Activated CD8-positive, alpha-beta memory T cell treated with anti-CD3 and anti-CD28 coated beads for 36 hours (primary cell): ENCODE results near the gene ARMH3. TPM values are rescaled to one million over a fixed set of nuclear protein-coding genes. Genes with fewer than 3 reads are reported as not detected.
"Not testable (repeated sequence)": the region's sequence is repeated elsewhere in the genome, so short reads cannot be mapped to it uniquely, and the experiment has no call there.

ENCODE experiments used
- CTCF ChIA-PET: fragments of 350-600 bp; sonication (Branson Sonifier 250); formaldehyde crosslinking; loops from one replicate; lab custom pipeline; 2021; ENCODE audit warnings: antibody characterized with exemption; lab: Charles Lee
- POLR2A ChIA-PET: fragments of 350-600 bp; sonication (Branson Sonifier 250); formaldehyde crosslinking; loops from one replicate; lab custom pipeline; 2021; ENCODE audit warnings: antibody characterized with exemption; lab: Charles Lee
- total RNA-seq, 2 experiments: library from RNA; stranded (reverse); gene quantifications; one replicate each; pipeline ENCODE4 v1.2.3, GENCODE V29; 2021

ARMH3 gene
- total RNA-seq, 2 experiments from 2014 or later = 19.3 to 23.5 TPM

GRCh38 chr10:102064503-102064867 lies 8.5 kb upstream of the ARMH3 start:
- CTCF ChIA-PET = no interaction called here
- POLR2A ChIA-PET = no interaction called here

GRCh38 chr10:102059987-102060386 lies 4.0 kb upstream of the ARMH3 start:
- POLR2A ChIA-PET = no interaction called here
- CTCF ChIA-PET = interaction anchor here (1.6 kb wide), 1 partner anchor 13 kb away, joined by 5 read pairs; no protein-coding TSS in a partner anchor

GRCh38 chr10:102054881-102055646 lies 909 bp downstream of the ARMH3 start:
- ChIA-PET CTCF (interaction anchor here (0.5 to 1.7 kb wide), 4 partner anchors 18 to 672 kb away, joined by 3 to 7 read pairs (median 3); no protein-coding TSS in a partner anchor), POLR2A (interaction anchor here (0.7 to 1.2 kb wide), 4 partner anchors 11 to 237 kb away, joined by 3 to 4 read pairs (median 4); partner anchors contain the start of gene OGA)

- POLR2A ChIA-PET = no interaction called here
- CTCF ChIA-PET = no interaction called here
Observed at GRCh38 chr10:102046095-102046494, 9.9 kb downstream of the ARMH3 start.

- CTCF ChIA-PET = no interaction called here
- POLR2A ChIA-PET = no interaction called here
Observed at GRCh38 chr10:102045292-102045691, 10.7 kb downstream of the ARMH3 start.

- POLR2A ChIA-PET = no interaction called here
Observed at GRCh38 chr10:102040305-102041050, 15.5 kb downstream of the ARMH3 start.

GRCh38 chr10:102038410-102038809 lies 17.6 kb downstream of the ARMH3 start:
- ChIA-PET POLR2A (no interaction called here), CTCF (interaction anchor here (0.6 kb wide), 1 partner anchor 572 kb away, joined by 4 read pairs; no protein-coding TSS in a partner anchor)

More at GRCh38 chr10:102040305-102041050, 15.5 kb downstream of the ARMH3 start:
- CTCF ChIA-PET = interaction anchor here (0.6 to 0.9 kb wide), 2 partner anchors 9 to 31 kb away, joined by 3 to 5 read pairs; no protein-coding TSS in a partner anchor

- POLR2A ChIA-PET, CTCF ChIA-PET: not testable (repeated sequence)
Observed at GRCh38 chr10:102035807-102036206, 20.2 kb downstream of the ARMH3 start.

- ChIA-PET CTCF (interaction anchor here (0.5 to 0.6 kb wide), 2 partner anchors 26 to 172 kb away, joined by 3 read pairs; no protein-coding TSS in a partner anchor), POLR2A (no interaction called here)
Observed at GRCh38 chr10:102033787-102034186, 22.2 kb downstream of the ARMH3 start.

GRCh38 chr10:102027261-102027660 lies 28.7 kb downstream of the ARMH3 start:
- POLR2A ChIA-PET = no interaction called here

GRCh38 chr10:102024799-102025198 lies 31.2 kb downstream of the ARMH3 start:
- CTCF ChIA-PET = no interaction called here

More at GRCh38 chr10:102027261-102027660, 28.7 kb downstream of the ARMH3 start:
- CTCF ChIA-PET = interaction anchor here (0.6 to 0.7 kb wide), 2 partner anchors 79 to 1002 kb away, joined by 3 read pairs; no protein-coding TSS in a partner anchor

GRCh38 chr10:102020938-102021337 lies 35.0 kb downstream of the ARMH3 start:
- CTCF ChIA-PET = interaction anchor here (0.7 to 1.8 kb wide), 2 partner anchors 11 to 51 kb away, joined by 3 to 5 read pairs; no protein-coding TSS in a partner anchor
- POLR2A ChIA-PET = interaction anchor here (0.6 kb wide), 2 partner anchors 218 to 1446 kb away, joined by 4 to 5 read pairs; no protein-coding TSS in a partner anchor

More at GRCh38 chr10:102024799-102025198, 31.2 kb downstream of the ARMH3 start:
- POLR2A ChIA-PET = no interaction called here

- ChIA-PET POLR2A (no interaction called here), CTCF (interaction anchor here (0.9 to 1.0 kb wide), 2 partner anchors 55 to 128 kb away, joined by 3 to 4 read pairs; no protein-coding TSS in a partner anchor)
Observed at GRCh38 chr10:102017295-102017694, 38.7 kb downstream of the ARMH3 start.

GRCh38 chr10:102016416-102016815 lies 39.6 kb downstream of the ARMH3 start:
- ChIA-PET CTCF (interaction anchor here (1.9 kb wide), 1 partner anchor 175 kb away, joined by 5 read pairs; no protein-coding TSS in a partner anchor), POLR2A (no interaction called here)

- CTCF ChIA-PET = interaction anchor here (1.1 to 7.0 kb wide), 7 partner anchors 11 to 230 kb away, joined by 3 to 61 read pairs (median 5); no protein-coding TSS in a partner anchor
- POLR2A ChIA-PET = no interaction called here
Observed at GRCh38 chr10:102010961-102011360, 45.0 kb downstream of the ARMH3 start.

- ChIA-PET CTCF (interaction anchor here (0.5 to 7.0 kb wide), 24 partner anchors 10 to 228 kb away, joined by 3 to 61 read pairs (median 4); partner anchors contain the start of gene KCNIP2), POLR2A (interaction anchor here (0.5 kb wide), 1 partner anchor 1902 kb away, joined by 6 read pairs; no protein-coding TSS in a partner anchor)
Observed at GRCh38 chr10:102009801-102010425, 46.1 kb downstream of the ARMH3 start.

GRCh38 chr10:102007796-102008195 lies 48.2 kb downstream of the ARMH3 start:
- ChIA-PET CTCF (interaction anchor here (0.6 to 7.0 kb wide), 7 partner anchors 15 to 394 kb away, joined by 3 to 61 read pairs (median 3); no protein-coding TSS in a partner anchor), POLR2A (interaction anchor here (0.6 to 0.7 kb wide), 2 partner anchors 188 to 260 kb away, joined by 4 to 12 read pairs; no protein-coding TSS in a partner anchor)

- POLR2A ChIA-PET = interaction anchor here (0.6 to 0.7 kb wide), 3 partner anchors 45 to 320 kb away, joined by 3 to 12 read pairs (median 5); no protein-coding TSS in a partner anchor
- CTCF ChIA-PET = interaction anchor here (0.7 to 7.0 kb wide), 5 partner anchors 8 to 191 kb away, joined by 3 to 61 read pairs (median 3); no protein-coding TSS in a partner anchor
Observed at GRCh38 chr10:102007031-102007430, 48.9 kb downstream of the ARMH3 start.
